ENCODE measurements around the gene KRTCAP2. TPM values are rescaled to one million over a fixed set of nuclear protein-coding genes. Genes with fewer than 3 reads are reported as not detected.
"Not testable (repeated sequence)": the region's sequence is repeated elsewhere in the genome, so short reads cannot be mapped to it uniquely, and the experiment has no call there.

The KRTCAP2 gene
- total and polyA plus RNA-seq, 4 donors: 49.8 to 224 (median 99.8) TPM

DNA sequence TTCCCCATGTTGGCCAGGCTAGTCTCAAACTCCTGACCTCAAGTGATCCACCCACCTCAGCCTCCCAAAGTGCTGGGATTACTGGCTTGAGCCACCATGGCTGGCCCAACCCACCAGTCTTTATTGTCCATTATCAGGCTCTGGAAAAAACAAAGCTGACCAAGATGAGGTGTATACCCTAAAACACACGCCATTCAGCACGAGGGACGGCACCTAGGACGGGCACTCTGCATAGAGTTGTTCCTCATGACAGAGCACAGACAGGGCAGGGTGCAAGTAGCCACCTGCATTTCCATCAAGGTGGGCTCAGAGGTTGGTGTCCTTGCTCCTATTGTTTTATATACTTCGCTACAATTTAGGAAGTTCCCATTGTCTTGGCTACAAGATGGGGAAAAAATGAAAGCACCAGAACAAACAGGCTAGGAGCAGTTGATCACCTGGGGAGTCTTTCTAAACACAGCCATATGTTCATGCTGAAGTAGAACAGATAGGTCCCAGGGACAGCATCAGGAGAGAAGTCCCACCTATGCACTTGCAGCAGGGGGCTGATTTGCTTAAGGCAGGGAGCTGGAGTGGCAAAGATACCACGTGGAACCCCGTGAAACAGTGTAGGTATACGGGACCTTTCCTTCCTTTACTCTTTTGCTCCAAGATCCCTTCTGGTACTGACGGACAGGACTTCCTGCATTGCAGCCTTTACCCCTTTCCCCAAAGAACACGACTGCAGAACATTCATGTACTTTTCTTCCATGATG lies 4.5 kb downstream of the KRTCAP2 start:
- DNase-seq (ENCODE audit: low spot score): no peak
- 87% methylated on average over 10 of the region's 10 CpGs for WGBS
- no peaks in the 10 kb centered on the region for H3K9me3 ChIP-seq (ENCODE audit: control insufficient read depth in 4 of 4, low read length in 3 of 4)
- H3K4me3 ChIP-seq (ENCODE audit: low read depth in 1 of 3, low read length in 3 of 3): no peak overlapping the region
- peaks cover 0 to 11% (median 5%) of the 10 kb centered on the region in 4 donors for H3K36me3 ChIP-seq (ENCODE audit: control insufficient read depth in 4 of 4, insufficient read depth in 3 of 4, low read depth in 1 of 4, low read length in 3 of 4)
- no peaks in the 10 kb centered on the region for H3K27me3 ChIP-seq (ENCODE audit: control insufficient read depth in 4 of 4, insufficient read depth in 4 of 4, low read length in 3 of 4)
- no peak overlapping the region for H3K9ac ChIP-seq (ENCODE audit: low read depth in 1 of 2, low read length in 2 of 2)
- no peak overlapping the region for H3K27ac ChIP-seq (ENCODE audit: low read depth in 1 of 2, low read length in 2 of 2)
- TF ChIP-seq, protein P1, sequence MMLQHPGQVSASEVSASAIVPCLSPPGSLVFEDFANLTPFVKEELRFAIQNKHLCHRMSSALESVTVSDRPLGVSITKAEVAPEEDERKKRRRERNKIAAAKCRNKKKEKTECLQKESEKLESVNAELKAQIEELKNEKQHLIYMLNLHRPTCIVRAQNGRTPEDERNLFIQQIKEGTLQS (IDR thresholded peaks at IDR 0.05): no peak
- no peak for TF ChIP-seq SP1 (IDR thresholded peaks at IDR 0.05)
- no peak for TF ChIP-seq FOXA1 (IDR thresholded peaks at IDR 0.05)
- no peak for TF ChIP-seq FOXA2 (IDR thresholded peaks at IDR 0.05)
- TF ChIP-seq JUND (IDR thresholded peaks at IDR 0.05): no peak
- no peak for TF ChIP-seq YY1 (IDR thresholded peaks at IDR 0.05)
- TF ChIP-seq NR2F2 (IDR thresholded peaks at IDR 0.05): no peak
- TF ChIP-seq, protein P2, sequence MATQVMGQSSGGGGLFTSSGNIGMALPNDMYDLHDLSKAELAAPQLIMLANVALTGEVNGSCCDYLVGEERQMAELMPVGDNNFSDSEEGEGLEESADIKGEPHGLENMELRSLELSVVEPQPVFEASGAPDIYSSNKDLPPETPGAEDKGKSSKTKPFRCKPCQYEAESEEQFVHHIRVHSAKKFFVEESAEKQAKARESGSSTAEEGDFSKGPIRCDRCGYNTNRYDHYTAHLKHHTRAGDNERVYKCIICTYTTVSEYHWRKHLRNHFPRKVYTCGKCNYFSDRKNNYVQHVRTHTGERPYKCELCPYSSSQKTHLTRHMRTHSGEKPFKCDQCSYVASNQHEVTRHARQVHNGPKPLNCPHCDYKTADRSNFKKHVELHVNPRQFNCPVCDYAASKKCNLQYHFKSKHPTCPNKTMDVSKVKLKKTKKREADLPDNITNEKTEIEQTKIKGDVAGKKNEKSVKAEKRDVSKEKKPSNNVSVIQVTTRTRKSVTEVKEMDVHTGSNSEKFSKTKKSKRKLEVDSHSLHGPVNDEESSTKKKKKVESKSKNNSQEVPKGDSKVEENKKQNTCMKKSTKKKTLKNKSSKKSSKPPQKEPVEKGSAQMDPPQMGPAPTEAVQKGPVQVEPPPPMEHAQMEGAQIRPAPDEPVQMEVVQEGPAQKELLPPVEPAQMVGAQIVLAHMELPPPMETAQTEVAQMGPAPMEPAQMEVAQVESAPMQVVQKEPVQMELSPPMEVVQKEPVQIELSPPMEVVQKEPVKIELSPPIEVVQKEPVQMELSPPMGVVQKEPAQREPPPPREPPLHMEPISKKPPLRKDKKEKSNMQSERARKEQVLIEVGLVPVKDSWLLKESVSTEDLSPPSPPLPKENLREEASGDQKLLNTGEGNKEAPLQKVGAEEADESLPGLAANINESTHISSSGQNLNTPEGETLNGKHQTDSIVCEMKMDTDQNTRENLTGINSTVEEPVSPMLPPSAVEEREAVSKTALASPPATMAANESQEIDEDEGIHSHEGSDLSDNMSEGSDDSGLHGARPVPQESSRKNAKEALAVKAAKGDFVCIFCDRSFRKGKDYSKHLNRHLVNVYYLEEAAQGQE (IDR thresholded peaks at IDR 0.05): no peak
- TF ChIP-seq, protein P3, sequence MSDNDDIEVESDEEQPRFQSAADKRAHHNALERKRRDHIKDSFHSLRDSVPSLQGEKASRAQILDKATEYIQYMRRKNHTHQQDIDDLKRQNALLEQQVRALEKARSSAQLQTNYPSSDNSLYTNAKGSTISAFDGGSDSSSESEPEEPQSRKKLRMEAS (IDR thresholded peaks at IDR 0.05): no peak
- no peak for TF ChIP-seq RXRA (IDR thresholded peaks at IDR 0.05)
- TF ChIP-seq HNF4A (conservative IDR thresholded peaks at IDR 0.05): no peak
- peaks cover 0 to 21% (median 15%) of the 10 kb centered on the region in 4 donors for H3K4me1 ChIP-seq (ENCODE audit: control insufficient read depth in 4 of 4, insufficient read depth in 4 of 4, low read length in 3 of 4)

GRCh38 chr1:155168105-155168445 lies 5.0 kb downstream of the KRTCAP2 start:
- Histone ChIP-seq H3K36me3 (ENCODE audit: control insufficient read depth in 4 of 4, insufficient read depth in 3 of 4, low read depth in 1 of 4, low read length in 3 of 4) (peaks cover 0 to 11% (median 5%) of the 10 kb centered on the region in 4 donors), H3K4me1 (ENCODE audit: control insufficient read depth in 4 of 4, insufficient read depth in 4 of 4, low read length in 3 of 4) (peaks cover 0 to 19% (median 15%) of the 10 kb centered on the region in 4 donors)
- H3K27me3 ChIP-seq (ENCODE audit: control insufficient read depth in 4 of 4, insufficient read depth in 4 of 4, low read length in 3 of 4); H3K9ac ChIP-seq (ENCODE audit: low read depth in 1 of 2, low read length in 2 of 2); H3K27ac ChIP-seq (ENCODE audit: low read depth in 1 of 2, low read length in 2 of 2); H3K4me3 ChIP-seq (ENCODE audit: low read depth in 1 of 3, low read length in 3 of 3); H3K9me3 ChIP-seq (ENCODE audit: control insufficient read depth in 4 of 4, low read length in 3 of 4); DNase-seq (ENCODE audit: low spot score): not testable (repeated sequence)
- WGBS: 27% methylated on average over 4 of the region's 4 CpGs

DNA sequence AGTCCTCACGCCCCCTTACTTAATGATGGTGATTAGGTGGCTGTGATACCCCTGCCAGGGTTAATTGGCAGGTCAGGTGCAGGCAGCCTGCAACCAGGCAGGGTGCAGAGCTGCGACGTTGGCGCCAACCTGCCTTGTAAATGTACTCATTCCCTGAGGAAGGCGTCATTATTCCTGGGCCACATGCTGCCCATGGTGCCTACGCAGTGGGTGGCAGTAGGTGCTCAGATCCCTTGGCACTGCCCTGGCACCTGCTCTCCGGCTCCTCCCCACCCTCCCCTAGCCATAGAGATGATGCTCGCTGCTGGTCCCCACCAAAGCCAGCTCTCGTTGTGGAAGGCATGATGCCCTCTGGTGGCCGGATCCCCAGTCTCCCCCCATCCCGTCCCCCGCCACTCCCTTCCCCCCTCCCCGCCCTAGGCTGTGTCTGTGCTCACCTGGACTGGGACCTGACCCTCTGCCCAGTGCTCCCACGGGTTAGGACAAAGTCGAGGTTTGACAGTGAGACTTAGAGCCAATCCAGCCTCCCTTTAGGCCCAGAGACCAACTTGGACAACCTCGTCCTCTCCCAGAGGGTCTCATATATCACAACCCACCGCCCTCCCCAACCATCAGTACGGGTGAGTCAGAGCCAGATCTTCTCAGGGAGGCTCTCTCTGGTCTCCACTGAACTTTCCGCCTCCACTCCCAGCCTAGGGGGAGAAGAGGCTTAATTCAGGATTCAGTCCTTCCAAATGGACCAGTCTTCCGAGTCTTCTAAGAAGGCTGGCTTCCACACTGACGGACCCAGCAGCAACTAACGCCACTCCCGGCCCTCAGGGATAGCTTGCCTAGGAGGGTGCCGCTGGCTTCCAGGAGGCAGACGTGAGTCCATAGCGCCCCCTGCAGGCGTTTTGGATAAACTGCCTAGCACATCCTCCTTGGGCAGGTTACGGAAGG lies 5.7 kb downstream of the KRTCAP2 start:
- WGBS: 10% methylated on average over 28 of the region's 28 CpGs
- Histone ChIP-seq H3K4me3 (ENCODE audit: low read depth in 1 of 3, low read length in 3 of 3) (no peak overlapping the region), H3K36me3 (ENCODE audit: control insufficient read depth in 4 of 4, insufficient read depth in 3 of 4, low read depth in 1 of 4, low read length in 3 of 4) (peaks cover 0 to 11% (median 5%) of the 10 kb centered on the region in 4 donors), H3K9ac (ENCODE audit: low read depth in 1 of 2, low read length in 2 of 2) (peak overlapping the region in 1 of 2 donors; percentile 58), H3K27me3 (ENCODE audit: control insufficient read depth in 4 of 4, insufficient read depth in 4 of 4, low read length in 3 of 4) (no peaks in the 10 kb centered on the region), H3K9me3 (ENCODE audit: control insufficient read depth in 4 of 4, low read length in 3 of 4) (no peaks in the 10 kb centered on the region), H3K4me1 (ENCODE audit: control insufficient read depth in 4 of 4, insufficient read depth in 4 of 4, low read length in 3 of 4) (peaks cover 0 to 16% (median 12%) of the 10 kb centered on the region in 4 donors), H3K27ac (ENCODE audit: low read depth in 1 of 2, low read length in 2 of 2) (peak overlapping the region; percentile 56 to 63)
- TF ChIP-seq HNF4G (IDR thresholded peaks at IDR 0.05) (no peak), SP1 (IDR thresholded peaks at IDR 0.05) (no peak), HNF4A (conservative IDR thresholded peaks at IDR 0.05) (peak; percentile 11 to 46), RAD21 (IDR thresholded peaks at IDR 0.05) (peak; percentile 97 to 99), RXRA (IDR thresholded peaks at IDR 0.05) (peak; percentile 39 to 55), TAF1 (conservative IDR thresholded peaks at IDR 0.05) (no peak), NR2F2 (IDR thresholded peaks at IDR 0.05) (peak; percentile 19)
- TF ChIP-seq, protein P4, sequence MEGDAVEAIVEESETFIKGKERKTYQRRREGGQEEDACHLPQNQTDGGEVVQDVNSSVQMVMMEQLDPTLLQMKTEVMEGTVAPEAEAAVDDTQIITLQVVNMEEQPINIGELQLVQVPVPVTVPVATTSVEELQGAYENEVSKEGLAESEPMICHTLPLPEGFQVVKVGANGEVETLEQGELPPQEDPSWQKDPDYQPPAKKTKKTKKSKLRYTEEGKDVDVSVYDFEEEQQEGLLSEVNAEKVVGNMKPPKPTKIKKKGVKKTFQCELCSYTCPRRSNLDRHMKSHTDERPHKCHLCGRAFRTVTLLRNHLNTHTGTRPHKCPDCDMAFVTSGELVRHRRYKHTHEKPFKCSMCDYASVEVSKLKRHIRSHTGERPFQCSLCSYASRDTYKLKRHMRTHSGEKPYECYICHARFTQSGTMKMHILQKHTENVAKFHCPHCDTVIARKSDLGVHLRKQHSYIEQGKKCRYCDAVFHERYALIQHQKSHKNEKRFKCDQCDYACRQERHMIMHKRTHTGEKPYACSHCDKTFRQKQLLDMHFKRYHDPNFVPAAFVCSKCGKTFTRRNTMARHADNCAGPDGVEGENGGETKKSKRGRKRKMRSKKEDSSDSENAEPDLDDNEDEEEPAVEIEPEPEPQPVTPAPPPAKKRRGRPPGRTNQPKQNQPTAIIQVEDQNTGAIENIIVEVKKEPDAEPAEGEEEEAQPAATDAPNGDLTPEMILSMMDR (IDR thresholded peaks at IDR 0.05; ENCODE audit: low read depth, low read length, missing input control): peak; percentile 89
- peak; percentile 89 for DNase-seq (ENCODE audit: low spot score)
